Stimulated activated CD8-positive, alpha-beta memory T cell treated with anti-CD3 and anti-CD28 coated beads, Interleukin-2, amount 100 ng/mL, for 1 hour (primary cell): ENCODE results near the gene NOS3.

ENCODE experiments used
- DNase-seq, 2 donors: peaks; one replicate each; pipeline ENCODE4 v3.0.0-alpha.2; 2020; ENCODE audit warnings: low read depth in 2 of 2

The NOS3 gene

GRCh38 chr7:151058781-151059366, 68.1 kb downstream of the NOS3 start:
- no peak for DNase-seq

DNA sequence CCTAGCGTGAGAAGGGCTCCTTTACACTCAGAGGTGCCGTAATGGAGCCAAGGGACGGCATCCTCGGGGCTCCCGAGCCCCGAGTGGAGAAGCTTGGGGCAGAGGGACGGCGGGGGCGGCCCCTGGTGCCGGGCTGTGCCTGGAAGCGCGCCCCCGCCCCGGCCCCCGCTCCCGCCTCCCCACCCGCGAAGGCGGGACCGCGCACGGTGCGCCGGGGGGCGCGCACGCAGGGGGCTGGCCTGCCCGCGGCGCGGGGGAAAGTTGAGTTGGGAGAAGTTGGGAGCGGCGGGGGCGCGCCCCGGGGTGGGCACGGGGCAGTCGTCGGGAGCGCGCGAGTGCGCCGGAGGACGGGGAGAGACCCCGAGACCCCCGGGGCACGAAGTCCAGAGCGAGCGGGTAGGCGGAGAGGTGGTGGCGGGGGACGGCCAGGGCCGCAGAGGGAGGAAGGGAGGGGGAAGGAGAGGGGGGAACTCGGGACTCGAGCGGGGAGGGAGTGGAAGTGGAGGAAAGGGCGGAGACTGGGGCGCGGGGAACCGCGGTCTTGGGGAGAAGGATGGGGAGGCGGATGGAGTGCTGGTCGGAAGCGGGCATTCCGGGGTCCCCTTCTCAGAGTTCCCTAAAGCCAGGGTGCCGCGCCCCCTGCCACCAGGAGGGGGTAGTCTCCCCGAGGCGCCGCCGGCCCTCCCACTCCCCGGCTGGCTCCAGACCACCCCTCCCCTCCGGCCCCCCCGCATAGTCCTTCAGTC, 68.7 kb downstream of the NOS3 start, which contains the start of gene SLC4A2:
TSS of gene SLC4A2 (plus strand) at position 223 of the 746 bp plus-strand sequence. CDS start 2,399 bp downstream, outside the sequence.
- peak; percentile 49 to 52 for DNase-seq

DNA sequence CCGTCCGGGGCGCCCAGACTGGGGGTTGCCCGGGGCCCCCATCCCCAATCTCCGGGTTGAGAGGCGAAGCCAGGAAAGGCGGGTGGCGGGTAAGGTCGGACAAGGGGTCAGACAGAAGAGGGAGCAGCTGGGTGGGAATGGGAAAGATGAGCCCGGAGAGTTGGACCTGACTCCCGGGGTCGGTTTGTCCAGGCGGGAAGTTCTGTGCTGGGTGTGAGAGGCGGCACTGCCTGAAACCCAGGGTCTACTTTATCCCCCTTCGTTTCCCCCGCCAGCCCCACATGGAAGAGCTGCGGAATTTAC, 69.2 kb downstream of the NOS3 start:
- no peak for DNase-seq

GRCh38 chr7:151060416-151061212, 69.8 kb downstream of the NOS3 start:
- DNase-seq, result no peak

DNA sequence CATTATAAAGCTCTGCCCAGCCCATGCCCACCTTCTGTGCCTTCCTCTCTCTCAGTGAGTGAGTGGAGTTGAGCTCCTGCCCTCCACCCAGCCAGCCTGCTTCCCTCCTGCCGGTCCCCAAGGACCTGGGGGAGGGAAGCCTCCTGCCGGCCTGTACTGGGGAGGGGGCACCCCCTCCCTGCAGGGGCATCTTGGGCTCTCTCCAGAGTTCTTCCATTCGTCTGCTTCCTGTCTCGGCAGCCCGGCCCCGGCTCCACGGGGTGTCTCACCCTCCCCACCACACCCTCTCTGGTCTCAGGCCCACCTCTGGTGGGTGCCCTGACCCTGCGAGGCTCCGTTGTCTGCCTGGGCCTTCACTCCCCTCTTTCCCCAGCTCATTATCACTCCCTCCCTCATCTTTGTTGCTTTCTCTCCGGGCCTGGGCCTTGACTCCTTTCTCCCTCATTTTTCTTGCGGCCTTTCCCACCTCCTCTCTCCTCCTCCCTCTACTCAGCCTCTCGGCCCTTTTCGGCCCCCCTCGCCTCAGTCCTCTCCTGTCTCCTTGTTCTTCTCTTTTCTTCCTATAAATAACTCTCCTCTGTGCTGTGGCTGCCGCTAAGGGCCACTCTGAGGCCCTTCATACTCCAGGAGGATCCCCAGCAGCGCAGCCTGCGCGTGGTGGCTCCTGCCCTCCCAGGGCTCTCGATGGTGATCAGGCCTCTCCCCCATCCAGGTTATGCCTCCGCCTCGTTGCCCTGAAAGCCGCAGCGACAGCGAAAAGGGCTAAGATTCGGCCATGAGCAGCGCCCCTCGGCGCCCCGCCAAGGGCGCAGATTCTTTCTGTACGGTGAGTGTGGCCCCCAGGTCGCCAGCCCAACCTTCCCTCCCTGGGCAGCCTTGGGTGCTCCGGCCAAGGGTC, 70.6 kb downstream of the NOS3 start:
- no peak for DNase-seq

- no peak for DNase-seq
Observed at GRCh38 chr7:151062111-151062398, 71.2 kb downstream of the NOS3 start.

- DNase-seq, result no peak
Observed at GRCh38 chr7:151062399-151063211, 71.8 kb downstream of the NOS3 start.

GRCh38 chr7:151063212-151063561, 72.4 kb downstream of the NOS3 start:
- no peak for DNase-seq
